ENCODE data around the gene CNOT6.

CNOT6 gene

GRCh38 chr5:180624587-180624986, 130.4 kb downstream of the CNOT6 start:
- DNase-seq, result no peak

DNA sequence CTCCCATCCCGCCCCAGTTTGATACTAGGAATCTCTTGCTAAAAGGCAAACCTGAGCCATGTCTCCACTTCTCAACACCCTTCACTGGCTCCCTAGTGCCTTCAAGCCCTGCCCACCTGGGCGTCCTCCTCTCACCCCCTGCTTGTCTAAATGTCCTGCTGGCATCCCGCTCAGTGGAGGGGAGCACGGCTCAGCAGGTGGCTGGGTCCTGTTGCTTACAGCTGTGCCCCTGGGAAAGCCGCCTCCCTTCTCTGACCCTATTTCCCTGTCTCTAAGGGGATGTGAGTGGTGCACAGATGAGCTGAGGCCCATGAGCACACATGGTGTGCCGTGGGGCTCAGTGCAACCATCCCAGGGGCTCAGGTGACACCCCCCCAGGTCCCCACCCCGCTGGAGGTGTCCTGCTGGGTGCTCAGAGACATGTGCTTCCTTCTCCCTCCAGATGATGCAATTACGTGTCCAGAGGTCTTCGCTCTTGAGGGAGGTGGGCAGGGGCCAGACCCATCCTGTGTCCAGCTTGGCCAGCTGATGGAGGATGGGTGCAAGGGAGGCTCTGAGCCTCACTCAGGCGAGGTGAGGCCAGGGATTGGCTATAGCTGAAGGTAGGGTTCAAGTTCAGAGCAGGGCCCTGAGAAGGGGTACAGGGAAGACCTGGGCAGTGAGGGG, 131.1 kb downstream of the CNOT6 start:
- no peak for DNase-seq

DNA sequence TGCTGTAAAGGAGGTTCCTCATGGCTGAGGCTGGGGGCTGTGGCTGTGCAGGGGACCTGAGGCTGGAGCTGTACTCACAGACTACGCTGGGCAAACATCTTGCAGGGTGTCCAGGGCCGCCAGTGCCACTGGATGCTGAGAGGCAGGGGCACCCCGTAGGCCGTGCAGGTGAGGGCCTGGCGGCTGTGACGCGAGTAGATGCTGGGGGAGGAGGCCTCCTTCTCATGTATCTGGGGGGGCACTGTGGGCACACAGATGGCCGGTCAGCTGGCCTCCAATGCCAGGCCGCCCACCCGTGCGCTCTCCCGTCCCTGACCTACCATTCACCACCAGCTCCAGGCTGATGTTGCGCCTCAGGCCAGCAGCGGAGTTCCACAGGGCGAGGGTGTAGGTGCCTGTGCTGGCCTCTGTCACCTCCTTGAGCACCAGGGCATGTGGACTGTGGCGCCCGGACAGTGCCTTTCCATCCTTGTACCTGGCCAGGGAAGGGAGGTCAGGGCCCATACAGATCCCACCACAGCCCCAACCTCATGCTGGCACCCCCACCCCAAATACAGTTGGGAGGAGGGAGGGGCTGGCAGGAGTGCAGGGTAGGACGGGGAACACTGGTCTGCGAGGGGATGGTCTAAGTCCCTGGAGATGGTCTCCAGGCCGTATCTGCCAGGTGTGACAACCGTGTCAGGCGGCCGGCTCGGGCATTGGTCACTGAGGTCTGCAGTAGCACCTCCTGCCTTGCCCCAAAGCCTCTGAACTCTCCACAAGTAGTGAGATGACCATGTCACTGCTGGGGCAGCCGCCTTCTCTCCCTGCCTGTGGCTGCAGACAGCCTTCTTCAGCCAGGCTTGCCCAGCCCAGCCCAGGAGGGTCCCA, 131.8 kb downstream of the CNOT6 start:
- no peak for DNase-seq

DNA sequence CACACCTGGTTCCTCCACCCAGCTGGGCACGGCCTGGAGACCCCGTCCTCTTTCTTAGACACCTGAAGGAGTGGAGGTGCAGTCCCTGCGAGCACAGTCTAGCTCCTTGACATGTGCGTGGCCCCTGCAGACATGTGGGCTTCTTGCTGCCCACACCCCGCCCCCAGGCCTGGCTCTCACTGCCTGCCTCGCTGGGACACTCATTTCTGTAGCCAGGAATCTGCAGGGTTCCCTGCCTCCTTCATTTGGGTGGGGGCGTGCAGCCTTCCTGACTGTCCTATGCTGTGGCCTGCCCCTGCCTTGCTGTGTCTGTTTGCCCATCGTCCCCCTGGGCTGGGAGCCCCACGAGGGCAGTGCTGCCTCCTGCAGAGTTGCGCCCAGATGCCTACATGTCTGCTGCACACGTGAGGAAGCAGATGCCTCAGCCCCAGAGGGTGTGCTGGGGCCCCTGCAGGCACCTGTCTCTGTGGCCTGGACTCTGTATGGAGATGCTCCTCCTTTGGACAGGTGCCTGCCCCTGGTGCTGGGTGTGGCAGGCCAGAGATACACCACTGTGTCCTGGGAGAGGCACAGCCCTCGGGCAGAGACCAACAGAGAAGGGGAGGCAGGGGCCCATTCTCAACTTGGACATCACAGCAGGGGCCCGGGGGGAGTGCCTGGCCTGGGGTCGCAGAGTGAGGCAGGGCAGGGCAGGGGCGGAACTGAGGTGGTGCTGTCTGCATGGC, 132.6 kb downstream of the CNOT6 start:
- no peak for DNase-seq

DNA sequence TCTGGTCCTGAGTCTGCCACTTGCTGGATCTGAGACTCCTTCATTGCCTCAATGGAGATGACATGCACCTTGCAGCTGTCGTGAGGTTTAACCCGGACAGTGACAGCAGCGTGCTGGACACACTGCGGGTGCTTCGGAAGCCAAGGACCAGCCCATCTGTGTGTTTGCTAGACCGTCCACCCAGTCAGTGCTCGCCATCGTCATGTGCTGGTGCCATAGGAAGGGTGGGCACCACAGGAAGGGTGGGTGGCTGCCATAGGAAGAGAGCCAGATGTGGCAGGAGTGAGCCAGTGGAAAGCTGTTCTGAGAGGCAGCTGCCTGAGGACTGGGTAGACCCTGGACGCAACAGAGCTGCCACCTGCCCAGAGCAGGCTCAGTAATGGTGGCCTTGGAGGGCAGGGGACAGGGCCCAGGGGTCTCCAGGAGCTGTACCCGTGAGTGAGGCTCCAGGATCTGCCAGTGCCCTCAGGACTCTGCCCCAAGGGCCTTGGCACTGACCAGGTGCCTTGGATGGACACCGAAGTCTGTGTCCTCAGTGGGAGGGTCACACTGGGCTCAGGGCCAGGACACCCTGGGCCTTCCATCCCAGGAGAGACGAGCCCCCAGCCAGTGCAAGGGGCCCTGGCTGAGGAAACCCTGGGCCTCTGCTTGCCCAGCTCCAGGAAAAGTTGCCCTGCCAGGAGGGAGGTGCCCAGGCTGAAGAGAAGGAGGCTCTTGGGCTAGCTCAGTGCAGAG, 133.4 kb downstream of the CNOT6 start:
- DNase-seq, result no peak

All from NCI-H1048 (cell line).